ENCODE measurements around the gene GALNT17.
"Not testable (repeated sequence)": the region's sequence is repeated elsewhere in the genome, so short reads cannot be mapped to it uniquely, and the experiment has no call there.

GALNT17 gene

GRCh38 chr7:71243736-71244410 lies 111.9 kb downstream of the GALNT17 start:
- Histone ChIP-seq H4K20me1 (no peaks in the 10 kb centered on the region), H3K9me3 (no peaks in the 10 kb centered on the region; the same call in 1 of the 2 replicates)
- no peak for TF ChIP-seq Cebpa-rat (IDR thresholded peaks at IDR 0.05)

GRCh38 chr7:71245038-71245437 lies 113.1 kb downstream of the GALNT17 start:
- no peaks in the 10 kb centered on the region for H3K4me1 ChIP-seq
- H3K36me3 ChIP-seq: no peaks in the 10 kb centered on the region
- no peaks in the 10 kb centered on the region for H3K27me3 ChIP-seq
- H4K20me1 ChIP-seq: no peaks in the 10 kb centered on the region
- H3K9me3 ChIP-seq: no peaks in the 10 kb centered on the region; the same call in 1 of the 2 replicates
- no peak overlapping the region for H3K4me3 ChIP-seq
- no peak overlapping the region for H3K27ac ChIP-seq
- TF ChIP-seq Cebpa-rat (IDR thresholded peaks at IDR 0.05): no peak
- H3K4me2 ChIP-seq: no peak overlapping the region
- H3K9ac ChIP-seq: no peak overlapping the region

More at GRCh38 chr7:71243736-71244410, 111.9 kb downstream of the GALNT17 start:
- Histone ChIP-seq H3K27ac (no peak overlapping the region), H3K36me3 (no peaks in the 10 kb centered on the region), H3K4me1 (no peaks in the 10 kb centered on the region), H3K4me2 (no peak overlapping the region), H3K27me3 (no peaks in the 10 kb centered on the region), H3K4me3 (no peak overlapping the region), H3K9ac (no peak overlapping the region)

GRCh38 chr7:71251706-71252105 lies 119.8 kb downstream of the GALNT17 start:
- H3K4me3 ChIP-seq: no peak overlapping the region
- TF ChIP-seq Cebpa-rat (IDR thresholded peaks at IDR 0.05): no peak
- no peaks in the 10 kb centered on the region for H3K36me3 ChIP-seq
- H3K4me1 ChIP-seq: no peaks in the 10 kb centered on the region
- peaks cover 13% of the 10 kb centered on the region for H3K9me3 ChIP-seq
- H3K27ac ChIP-seq: no peak overlapping the region
- H3K9ac ChIP-seq: no peak overlapping the region
- no peaks in the 10 kb centered on the region for H3K27me3 ChIP-seq
- no peak overlapping the region for H3K4me2 ChIP-seq
- no peaks in the 10 kb centered on the region for H4K20me1 ChIP-seq

- Histone ChIP-seq H3K9me3 (peaks cover 16% of the 10 kb centered on the region), H3K36me3 (no peaks in the 10 kb centered on the region), H3K27me3 (no peaks in the 10 kb centered on the region), H4K20me1 (no peaks in the 10 kb centered on the region), H3K4me3 (no peak overlapping the region), H3K9ac (no peak overlapping the region), H3K4me2 (no peak overlapping the region), H3K27ac (no peak overlapping the region), H3K4me1 (no peaks in the 10 kb centered on the region)
- no peak for TF ChIP-seq Cebpa-rat (IDR thresholded peaks at IDR 0.05)
Observed at GRCh38 chr7:71254751-71255150, 122.8 kb downstream of the GALNT17 start.

- H3K4me3 ChIP-seq: no peak overlapping the region
- no peak for TF ChIP-seq Cebpa-rat (IDR thresholded peaks at IDR 0.05)
- no peaks in the 10 kb centered on the region for H4K20me1 ChIP-seq
- H3K36me3 ChIP-seq: no peaks in the 10 kb centered on the region
- no peaks in the 10 kb centered on the region for H3K4me1 ChIP-seq
- H3K4me2 ChIP-seq: no peak overlapping the region
- no peak overlapping the region for H3K9ac ChIP-seq
- no peaks in the 10 kb centered on the region for H3K27me3 ChIP-seq
- H3K27ac ChIP-seq: no peak overlapping the region
- peaks cover 16% of the 10 kb centered on the region for H3K9me3 ChIP-seq
Observed at GRCh38 chr7:71255537-71256178, 123.7 kb downstream of the GALNT17 start.

- no peaks in the 10 kb centered on the region for H3K27me3 ChIP-seq
Observed at GRCh38 chr7:71261066-71261465, 129.1 kb downstream of the GALNT17 start.

GRCh38 chr7:71262834-71263233 lies 130.9 kb downstream of the GALNT17 start:
- not testable (repeated sequence) for H4K20me1 ChIP-seq, H3K4me1 ChIP-seq, H3K9ac ChIP-seq, H3K27me3 ChIP-seq, H3K4me3 ChIP-seq, H3K36me3 ChIP-seq, H3K27ac ChIP-seq
- Histone ChIP-seq H3K9me3 (peaks cover 19% of the 10 kb centered on the region), H3K4me2 (peak overlapping the region; percentile 8)

More at GRCh38 chr7:71261066-71261465, 129.1 kb downstream of the GALNT17 start:
- Histone ChIP-seq H3K9me3 (peaks cover 24% of the 10 kb centered on the region), H3K4me2 (no peak overlapping the region), H3K9ac (no peak overlapping the region), H3K36me3 (no peaks in the 10 kb centered on the region), H3K27ac (no peak overlapping the region), H3K4me3 (no peak overlapping the region), H3K4me1 (peaks cover 8% of the 10 kb centered on the region; the same call in 1 of the 2 replicates), H4K20me1 (no peaks in the 10 kb centered on the region)
- TF ChIP-seq Cebpa-rat (IDR thresholded peaks at IDR 0.05): no peak

GRCh38 chr7:71264005-71264404 lies 132.1 kb downstream of the GALNT17 start:
- Histone ChIP-seq H4K20me1 (no peaks in the 10 kb centered on the region), H3K9me3 (peaks cover 19% of the 10 kb centered on the region), H3K9ac (no peak overlapping the region), H3K4me2 (no peak overlapping the region), H3K36me3 (no peaks in the 10 kb centered on the region), H3K27me3 (no peaks in the 10 kb centered on the region), H3K27ac (no peak overlapping the region), H3K4me3 (no peak overlapping the region), H3K4me1 (peaks cover 8% of the 10 kb centered on the region; the same call in 1 of the 2 replicates)
- TF ChIP-seq Cebpa-rat (IDR thresholded peaks at IDR 0.05): no peak

GRCh38 chr7:71266912-71267311 lies 135.0 kb downstream of the GALNT17 start:
- Histone ChIP-seq H3K4me3 (no peak overlapping the region), H3K27me3 (no peaks in the 10 kb centered on the region), H3K9ac (no peak overlapping the region), H3K4me2 (no peak overlapping the region), H4K20me1 (no peaks in the 10 kb centered on the region), H3K4me1 (peaks cover 8% of the 10 kb centered on the region; the same call in 1 of the 2 replicates), H3K36me3 (no peaks in the 10 kb centered on the region), H3K9me3 (peaks cover 19% of the 10 kb centered on the region), H3K27ac (no peak overlapping the region)
- no peak for TF ChIP-seq Cebpa-rat (IDR thresholded peaks at IDR 0.05)

- H3K4me1 ChIP-seq: peaks cover 3% of the 10 kb centered on the region; the same call in 1 of the 2 replicates
- H4K20me1 ChIP-seq: no peaks in the 10 kb centered on the region
- peaks cover 19% of the 10 kb centered on the region for H3K9me3 ChIP-seq
- TF ChIP-seq Cebpa-rat (IDR thresholded peaks at IDR 0.05): no peak
- H3K27ac ChIP-seq: no peak overlapping the region
- no peak overlapping the region for H3K4me2 ChIP-seq
- H3K9ac ChIP-seq: no peak overlapping the region
- no peaks in the 10 kb centered on the region for H3K27me3 ChIP-seq
- no peak overlapping the region for H3K4me3 ChIP-seq
- H3K36me3 ChIP-seq: no peaks in the 10 kb centered on the region
Observed at GRCh38 chr7:71267734-71268469, 136.0 kb downstream of the GALNT17 start.
